Endothelial cell of umbilical vein (primary cell): ENCODE measurements around the gene PRDM2.

Source experiments
- CTCF ChIP-seq, 2 donors: IDR thresholded peaks; 1 replicate in 1 of 2; 2 replicates in 1 of 2; pipeline ENCODE4 v1.5.1; 2011; ENCODE audit warnings: low read length in 2 of 2, mild to moderate bottlenecking in 2 of 2, moderate library complexity in 2 of 2, control low read depth in 1 of 2, inconsistent platforms in 1 of 2, low read depth in 1 of 2; ENCODE audit not compliant: insufficient read depth in 1 of 2; ENCODE audit errors: extremely low read depth in 1 of 2
- EZH2 ChIP-seq: IDR thresholded peaks from 2 replicates; pipeline ENCODE4 v1.6.1; 2012; ENCODE audit warnings: borderline replicate concordance, low read depth, mild to moderate bottlenecking, moderate library complexity, low read length, inconsistent platforms; ENCODE audit not compliant: severe bottlenecking
- FOS ChIP-seq: IDR thresholded peaks from 2 replicates; pipeline ENCODE4 v1.6.1; 2011; ENCODE audit warnings: mild to moderate bottlenecking, low read length, moderate library complexity, borderline replicate concordance; ENCODE audit not compliant: insufficient read depth
- GATA2 ChIP-seq: IDR thresholded peaks from 2 replicates; pipeline ENCODE4 v1.7.0; 2011; ENCODE audit warnings: low read depth, mild to moderate bottlenecking, moderate library complexity, mixed read lengths, low read length; ENCODE audit not compliant: insufficient read length, insufficient read depth
- JUN ChIP-seq: IDR thresholded peaks from 2 replicates; pipeline ENCODE4 v1.6.1; 2011; ENCODE audit warnings: borderline replicate concordance, low read depth; ENCODE audit not compliant: insufficient read length, insufficient read depth
- MAX ChIP-seq: IDR thresholded peaks from 2 replicates; pipeline ENCODE4 v1.6.1; 2011; ENCODE audit not compliant: insufficient read depth, insufficient read length
- MYC ChIP-seq: IDR thresholded peaks from one replicate; pipeline ENCODE4 v1.6.1; 2011; ENCODE audit warnings: mild to moderate bottlenecking, low read depth, low read length
- POLR2A ChIP-seq: IDR thresholded peaks from 2 replicates; pipeline ENCODE4 v1.6.1; 2012; ENCODE audit warnings: low read depth, mild to moderate bottlenecking, control low read depth, low read length
- POLR2AphosphoS5 ChIP-seq: IDR thresholded peaks from 2 replicates; pipeline ENCODE4 v1.6.1; 2012; ENCODE audit warnings: low read depth, mild to moderate bottlenecking, control low read depth, low read length, moderate library complexity; ENCODE audit not compliant: insufficient read depth

DNA sequence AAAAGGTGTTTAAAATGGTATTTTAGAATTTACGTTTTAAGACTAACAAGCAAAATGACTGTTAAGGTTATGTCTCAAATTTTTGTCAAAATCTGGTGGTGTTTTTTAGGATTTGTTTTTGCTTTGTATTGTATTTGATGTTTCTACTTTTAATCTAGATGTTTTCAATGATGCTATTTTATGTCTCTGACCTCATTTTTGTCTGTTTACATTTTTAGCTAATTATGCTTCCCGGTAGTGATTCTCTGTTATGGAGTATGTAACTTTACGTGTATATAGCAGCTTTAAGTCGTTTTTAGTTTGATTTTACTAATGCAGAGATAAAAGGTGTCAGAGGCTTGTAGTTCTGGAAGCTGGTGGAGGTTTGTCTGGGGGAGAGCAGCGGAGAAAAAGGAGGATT, 71.8 kb downstream of the PRDM2 start:
- TF ChIP-seq CTCF (IDR thresholded peaks at IDR 0.05; ENCODE audit: extremely low read depth in 1 of 2, insufficient read depth in 1 of 2, low read depth in 1 of 2, low read length in 2 of 2) (no peak), EZH2 (no peak), POLR2AphosphoS5 (no peak), POLR2A (no peak), MAX (no peak), MYC (no peak), JUN (no peak), FOS (no peak), GATA2 (no peak)
